Astrocyte (in vitro differentiated cells and primary cell): ENCODE results near the gene IPO13. TPM values are rescaled to one million over a fixed set of nuclear protein-coding genes. Genes with fewer than 3 reads are reported as not detected.

Source experiments
- DNase-seq: peaks from one replicate; pipeline ENCODE4 v3.0.0-alpha.2; 2010; ENCODE audit warnings: low read depth
- FAIRE-seq: peaks from 2 replicates; lab custom pipeline; 2011; peaks lifted over from hg19 to GRCh38; lab: Jason Lieb, UNC
- H2AFZ ChIP-seq: 2 replicates; pipeline ENCODE4 v1.6.0; 2012; ENCODE audit warnings: low read depth, low read length, inconsistent platforms
- H3K27ac ChIP-seq: 2 replicates; pipeline ENCODE4 v1.5.1; 2011; ENCODE audit warnings: low read depth, low read length, inconsistent platforms
- H3K27me3 ChIP-seq: 2 replicates; pipeline ENCODE4 v1.6.0; 2011; ENCODE audit warnings: low read length, inconsistent platforms; ENCODE audit not compliant: insufficient read depth
- H3K36me3 ChIP-seq: 2 replicates; pipeline ENCODE4 v1.5.1; 2011; ENCODE audit warnings: low read length, inconsistent platforms; ENCODE audit not compliant: insufficient read depth
- H3K4me1 ChIP-seq: 2 replicates; pipeline ENCODE4 v1.5.1; 2011; ENCODE audit warnings: low read length, inconsistent platforms; ENCODE audit not compliant: insufficient read depth
- H3K4me2 ChIP-seq: 2 replicates; pipeline ENCODE4 v1.6.0; 2012; ENCODE audit warnings: low read length, inconsistent platforms
- H3K4me3 ChIP-seq: 2 replicates; pipeline ENCODE4 v1.5.1; 2011; ENCODE audit warnings: low read depth, mild to moderate bottlenecking, low read length, inconsistent platforms; ENCODE audit not compliant: insufficient read depth
- H3K79me2 ChIP-seq: 2 replicates; pipeline ENCODE4 v1.6.0; 2012; ENCODE audit warnings: mild to moderate bottlenecking, low read length, inconsistent platforms; ENCODE audit not compliant: insufficient read depth
- H3K9ac ChIP-seq: 2 replicates; pipeline ENCODE4 v1.6.0; 2012; ENCODE audit warnings: mild to moderate bottlenecking, low read length, inconsistent platforms
- H3K9me3 ChIP-seq: 2 replicates; pipeline ENCODE4 v1.5.1; 2012; ENCODE audit warnings: low read depth, mild to moderate bottlenecking, low read length, inconsistent platforms; ENCODE audit not compliant: insufficient read depth
- H4K20me1 ChIP-seq: 2 replicates; pipeline ENCODE4 v1.6.0; 2012; ENCODE audit warnings: low read length, inconsistent platforms; ENCODE audit not compliant: insufficient read depth
- H3K27ac Mint-ChIP-seq: one replicate; pipeline ENCODE4 v1.8.0; 2021; ENCODE audit warnings: mild to moderate bottlenecking, mixed read lengths; ENCODE audit not compliant: unreplicated experiment
- H3K27me3 Mint-ChIP-seq: one replicate; pipeline ENCODE4 v1.8.0; 2021; ENCODE audit warnings: low read depth, mixed read lengths; ENCODE audit not compliant: unreplicated experiment
- H3K36me3 Mint-ChIP-seq: one replicate; pipeline ENCODE4 v1.8.0; 2021; ENCODE audit warnings: low read depth, mixed read lengths; ENCODE audit not compliant: unreplicated experiment
- H3K4me1 Mint-ChIP-seq: one replicate; pipeline ENCODE4 v1.8.0; 2021; ENCODE audit warnings: low read depth, mixed read lengths; ENCODE audit not compliant: unreplicated experiment
- H3K4me3 Mint-ChIP-seq: one replicate; pipeline ENCODE4 v1.8.0; 2021; ENCODE audit warnings: mild to moderate bottlenecking, moderate library complexity, mixed read lengths; ENCODE audit not compliant: unreplicated experiment
- H3K9me3 Mint-ChIP-seq: one replicate; pipeline ENCODE4 v1.8.0; 2021; ENCODE audit warnings: mild to moderate bottlenecking, mixed read lengths; ENCODE audit not compliant: unreplicated experiment
- CTCF ChIP-seq: IDR thresholded peaks from 2 replicates; pipeline ENCODE4 v1.5.1; 2011; ENCODE audit warnings: low read depth, mild to moderate bottlenecking, inconsistent platforms, low read length, moderate library complexity; ENCODE audit not compliant: insufficient read depth
- EZH2 ChIP-seq: IDR thresholded peaks from 2 replicates; pipeline ENCODE4 v1.6.1; 2012; ENCODE audit warnings: mild to moderate bottlenecking, low read length, inconsistent platforms; ENCODE audit not compliant: insufficient read depth
- total RNA-seq: library from RNA; stranded (reverse); gene quantifications from 2 replicates; pipeline ENCODE4 v1.2.1, GENCODE V29; 2021

The IPO13 gene
- total RNA-seq, 1 donor from 2014 or later = 31.0 TPM

- no peaks in the 10 kb centered on the region for H3K4me1 ChIP-seq
- no peak overlapping the region for H3K27ac ChIP-seq
- no peaks in the 10 kb centered on the region for H3K9me3 ChIP-seq
- DNase-seq = no peak
- H4K20me1 ChIP-seq = no peaks in the 10 kb centered on the region
- H3K27me3 Mint-ChIP-seq = no peaks in the 10 kb centered on the region
- TF ChIP-seq CTCF (no peak), EZH2 (no peak)
- H3K36me3 ChIP-seq = no peaks in the 10 kb centered on the region
- H2AFZ ChIP-seq = no peak overlapping the region
- no peak overlapping the region for H3K4me3 Mint-ChIP-seq
- no peaks in the 10 kb centered on the region for H3K27me3 ChIP-seq
- no peak overlapping the region for H3K4me2 ChIP-seq
- no peak overlapping the region for H3K9ac ChIP-seq
- H3K9me3 Mint-ChIP-seq = no peaks in the 10 kb centered on the region
- H3K4me1 Mint-ChIP-seq = peaks cover 5% of the 10 kb centered on the region
- no peak overlapping the region for H3K4me3 ChIP-seq
- no peak overlapping the region for H3K27ac Mint-ChIP-seq
- peaks cover 2% of the 10 kb centered on the region for H3K36me3 Mint-ChIP-seq
- no peaks in the 10 kb centered on the region for H3K79me2 ChIP-seq
- FAIRE-seq = no peak
Observed at GRCh38 chr1:44015206-44015605, 68.5 kb downstream of the IPO13 start.

GRCh38 chr1:44016041-44016889 is 69.5 kb downstream of the IPO13 start:
- H3K9me3 ChIP-seq = no peaks in the 10 kb centered on the region
- H3K27ac Mint-ChIP-seq = no peak overlapping the region
- TF ChIP-seq EZH2 = no peak
- no peak for TF ChIP-seq CTCF
- no peaks in the 10 kb centered on the region for H3K27me3 ChIP-seq
- H3K9me3 Mint-ChIP-seq = no peaks in the 10 kb centered on the region
- H3K79me2 ChIP-seq = no peaks in the 10 kb centered on the region
- H3K4me3 Mint-ChIP-seq = no peak overlapping the region
- H2AFZ ChIP-seq = no peak overlapping the region
- DNase-seq (no peak), FAIRE-seq (no peak)
- no peaks in the 10 kb centered on the region for H3K27me3 Mint-ChIP-seq
- peaks cover 5% of the 10 kb centered on the region for H3K4me1 Mint-ChIP-seq
- peak overlapping the region; percentile 64 for H3K4me2 ChIP-seq
- H4K20me1 ChIP-seq = no peaks in the 10 kb centered on the region
- H3K27ac ChIP-seq = no peak overlapping the region
- H3K4me1 ChIP-seq = no peaks in the 10 kb centered on the region
- H3K36me3 Mint-ChIP-seq = peaks cover 6% of the 10 kb centered on the region
- no peak overlapping the region for H3K4me3 ChIP-seq
- no peak overlapping the region for H3K9ac ChIP-seq
- no peaks in the 10 kb centered on the region for H3K36me3 ChIP-seq

GRCh38 chr1:44016890-44017400 is 70.2 kb downstream of the IPO13 start:
- no peaks in the 10 kb centered on the region for H3K27me3 Mint-ChIP-seq
- no peak for FAIRE-seq
- H3K27ac Mint-ChIP-seq = no peak overlapping the region
- no peak overlapping the region for H3K4me3 Mint-ChIP-seq
- TF ChIP-seq CTCF (no peak), EZH2 (no peak)
- peak; percentile 14 for DNase-seq
- Histone ChIP-seq H3K4me3 (no peak overlapping the region), H3K27me3 (no peaks in the 10 kb centered on the region), H2AFZ (peak overlapping the region; percentile 34), H3K4me1 (no peaks in the 10 kb centered on the region), H4K20me1 (no peaks in the 10 kb centered on the region), H3K36me3 (no peaks in the 10 kb centered on the region), H3K79me2 (no peaks in the 10 kb centered on the region), H3K9me3 (no peaks in the 10 kb centered on the region), H3K4me2 (peak overlapping the region; percentile 64), H3K27ac (no peak overlapping the region), H3K9ac (no peak overlapping the region)
- H3K36me3 Mint-ChIP-seq = peaks cover 9% of the 10 kb centered on the region
- H3K9me3 Mint-ChIP-seq = no peaks in the 10 kb centered on the region
- H3K4me1 Mint-ChIP-seq = peaks cover 5% of the 10 kb centered on the region
